ENCODE results near the gene CFD. TPM values are rescaled to one million over a fixed set of nuclear protein-coding genes. Genes with fewer than 3 reads are reported as not detected.

Gene CFD
- total RNA-seq, 3 donors from 2014 or later, result 43.1 to 209 (median 110) TPM

DNA sequence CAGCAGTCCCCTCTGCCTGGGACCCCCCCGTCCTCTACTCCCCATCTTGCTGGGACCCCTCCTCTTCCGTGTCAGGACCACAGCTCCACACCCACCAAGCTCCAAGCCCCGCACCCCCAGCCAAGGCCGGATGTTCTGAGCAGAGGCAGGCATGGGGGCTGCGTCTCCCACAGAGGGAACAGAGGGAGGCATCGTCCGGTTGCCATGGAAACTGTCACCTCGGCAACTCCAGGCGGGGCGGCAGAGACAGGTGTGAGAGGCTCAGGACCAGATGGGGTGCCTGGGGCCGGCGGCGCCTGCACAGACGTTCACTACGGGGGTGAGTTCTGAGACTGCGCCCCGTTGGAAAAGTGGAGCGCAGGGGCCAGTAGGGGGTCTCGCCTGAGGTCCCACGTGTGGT lies 39.2 kb downstream of the CFD start:
- Histone ChIP-seq H3K36me3 (ENCODE audit: low read depth) (no peaks in the 10 kb centered on the region), H3K9me3 (no peaks in the 10 kb centered on the region), H3K4me3 (no peak overlapping the region), H3K4me1 (ENCODE audit: low read depth) (peaks cover 2% of the 10 kb centered on the region)
- intact Hi-C loops (cut with DNase I, micrococcal nuclease), result no loop called here
- peak in 1 of 3 donors; percentile 70 for DNase-seq
- ATAC-seq, result no peak
- TF ChIP-seq, protein P1, sequence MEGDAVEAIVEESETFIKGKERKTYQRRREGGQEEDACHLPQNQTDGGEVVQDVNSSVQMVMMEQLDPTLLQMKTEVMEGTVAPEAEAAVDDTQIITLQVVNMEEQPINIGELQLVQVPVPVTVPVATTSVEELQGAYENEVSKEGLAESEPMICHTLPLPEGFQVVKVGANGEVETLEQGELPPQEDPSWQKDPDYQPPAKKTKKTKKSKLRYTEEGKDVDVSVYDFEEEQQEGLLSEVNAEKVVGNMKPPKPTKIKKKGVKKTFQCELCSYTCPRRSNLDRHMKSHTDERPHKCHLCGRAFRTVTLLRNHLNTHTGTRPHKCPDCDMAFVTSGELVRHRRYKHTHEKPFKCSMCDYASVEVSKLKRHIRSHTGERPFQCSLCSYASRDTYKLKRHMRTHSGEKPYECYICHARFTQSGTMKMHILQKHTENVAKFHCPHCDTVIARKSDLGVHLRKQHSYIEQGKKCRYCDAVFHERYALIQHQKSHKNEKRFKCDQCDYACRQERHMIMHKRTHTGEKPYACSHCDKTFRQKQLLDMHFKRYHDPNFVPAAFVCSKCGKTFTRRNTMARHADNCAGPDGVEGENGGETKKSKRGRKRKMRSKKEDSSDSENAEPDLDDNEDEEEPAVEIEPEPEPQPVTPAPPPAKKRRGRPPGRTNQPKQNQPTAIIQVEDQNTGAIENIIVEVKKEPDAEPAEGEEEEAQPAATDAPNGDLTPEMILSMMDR (IDR thresholded peaks at IDR 0.05), result no peak

DNA sequence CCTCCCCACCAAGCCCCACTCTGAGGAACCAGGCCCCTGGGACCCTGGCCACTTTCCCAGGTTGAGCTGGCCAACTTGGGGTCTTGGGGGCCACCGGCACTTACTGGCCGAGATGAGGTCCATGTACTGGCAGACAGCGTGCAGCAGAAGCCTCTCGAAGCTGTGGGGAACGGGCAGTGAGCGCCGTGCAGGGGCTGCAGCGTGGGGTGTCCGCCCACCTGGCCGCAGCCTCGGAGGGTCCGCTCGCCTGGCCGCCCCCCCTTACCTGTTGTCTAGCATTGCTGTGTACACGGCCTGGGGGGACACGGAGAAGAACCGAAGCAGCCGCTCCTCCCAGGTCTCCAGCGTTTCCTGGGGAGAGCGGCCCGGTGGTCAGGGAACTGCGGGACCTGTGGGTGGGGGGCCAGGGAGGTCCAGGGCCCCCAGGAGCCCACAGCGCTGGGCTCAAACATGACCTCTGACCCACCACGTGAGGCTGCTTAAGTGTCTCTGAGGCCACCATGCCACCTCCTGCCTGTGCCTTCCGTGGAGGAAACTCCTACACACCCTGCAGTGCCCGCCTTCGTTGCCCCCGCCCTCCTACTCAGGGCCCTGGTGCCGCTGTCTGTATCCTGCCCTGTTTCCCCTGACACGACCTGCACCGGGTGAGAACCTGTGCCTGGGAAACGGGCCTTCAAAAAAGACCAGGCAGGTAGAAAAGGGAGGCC lies 40.0 kb downstream of the CFD start:
- Histone ChIP-seq H3K36me3 (ENCODE audit: low read depth) (no peaks in the 10 kb centered on the region), H3K4me1 (ENCODE audit: low read depth) (peaks cover 2% of the 10 kb centered on the region), H3K4me3 (no peak overlapping the region), H3K9me3 (no peaks in the 10 kb centered on the region)
- intact Hi-C loops (cut with DNase I, micrococcal nuclease), result no loop called here
- TF ChIP-seq, protein P1 (IDR thresholded peaks at IDR 0.05), result no peak
- ATAC-seq, result no peak
- no peak for DNase-seq

DNA sequence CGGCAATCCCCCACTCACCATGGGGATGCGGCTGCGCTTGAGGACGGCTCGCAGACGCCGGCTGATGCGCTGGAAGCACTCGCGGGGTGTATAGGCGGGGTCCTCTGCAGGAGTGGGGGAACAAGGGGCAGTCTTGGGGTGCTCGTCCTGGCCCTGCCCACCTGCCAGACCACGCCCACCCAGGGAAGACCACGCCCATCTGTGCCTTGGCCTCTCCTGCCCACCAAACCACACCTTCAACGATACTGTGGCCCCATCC lies 40.5 kb downstream of the CFD start:
- ATAC-seq, result no peak
- DNase-seq, result no peak
- TF ChIP-seq, protein P1 (IDR thresholded peaks at IDR 0.05), result no peak
- no peak overlapping the region for H3K4me3 ChIP-seq
- intact Hi-C loops (cut with DNase I, micrococcal nuclease), result no loop called here
- no peaks in the 10 kb centered on the region for H3K9me3 ChIP-seq
- H3K4me1 ChIP-seq (ENCODE audit: low read depth), result peaks cover 2% of the 10 kb centered on the region
- no peaks in the 10 kb centered on the region for H3K36me3 ChIP-seq (ENCODE audit: low read depth)

DNA sequence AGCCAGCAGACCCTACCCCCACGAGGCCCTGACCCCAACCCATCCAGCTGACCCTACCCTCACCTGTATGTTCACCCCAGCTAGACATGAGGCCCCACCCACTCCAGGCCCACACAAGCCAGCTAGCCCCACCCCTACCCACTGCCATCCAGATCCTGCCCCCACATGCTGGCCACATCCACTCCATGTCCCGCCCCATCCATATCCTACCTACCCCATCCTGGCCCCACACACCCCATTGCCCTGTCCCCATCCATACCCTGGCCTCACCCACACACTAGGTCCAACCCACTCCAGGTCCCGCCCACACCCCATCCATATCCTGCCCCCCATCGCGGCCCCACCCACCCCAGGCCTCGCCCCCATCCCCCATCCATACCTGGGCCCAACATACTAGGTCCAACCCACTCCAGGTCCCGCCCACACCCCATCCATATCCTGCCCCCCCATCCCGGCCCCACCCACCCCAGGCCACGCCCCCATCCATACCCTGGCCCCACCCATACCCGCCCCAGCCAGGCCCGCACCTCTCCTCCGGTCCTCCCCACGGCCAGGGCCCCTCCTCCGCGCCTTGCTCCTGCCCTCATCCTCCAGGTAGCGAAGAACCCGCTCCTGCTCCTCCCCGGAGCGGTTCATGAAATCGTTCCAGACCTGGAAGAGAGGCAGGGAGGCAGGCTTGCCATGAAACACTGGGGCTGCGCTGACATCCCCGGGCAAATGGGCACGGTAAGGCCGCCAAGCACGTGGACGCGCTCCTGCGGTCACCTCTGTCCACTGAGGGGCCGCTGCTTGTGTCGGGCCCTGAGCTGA lies 41.0 kb downstream of the CFD start:
- Histone ChIP-seq H3K9me3 (no peaks in the 10 kb centered on the region), H3K4me1 (ENCODE audit: low read depth) (peaks cover 2% of the 10 kb centered on the region), H3K4me3 (no peak overlapping the region), H3K36me3 (ENCODE audit: low read depth) (no peaks in the 10 kb centered on the region)
- intact Hi-C loops (cut with DNase I, micrococcal nuclease), result no loop called here
- peak; percentile 62 to 78 (median 74) for DNase-seq
- peak; percentile 82 for ATAC-seq
- TF ChIP-seq, protein P1 (IDR thresholded peaks at IDR 0.05), result no peak

DNA sequence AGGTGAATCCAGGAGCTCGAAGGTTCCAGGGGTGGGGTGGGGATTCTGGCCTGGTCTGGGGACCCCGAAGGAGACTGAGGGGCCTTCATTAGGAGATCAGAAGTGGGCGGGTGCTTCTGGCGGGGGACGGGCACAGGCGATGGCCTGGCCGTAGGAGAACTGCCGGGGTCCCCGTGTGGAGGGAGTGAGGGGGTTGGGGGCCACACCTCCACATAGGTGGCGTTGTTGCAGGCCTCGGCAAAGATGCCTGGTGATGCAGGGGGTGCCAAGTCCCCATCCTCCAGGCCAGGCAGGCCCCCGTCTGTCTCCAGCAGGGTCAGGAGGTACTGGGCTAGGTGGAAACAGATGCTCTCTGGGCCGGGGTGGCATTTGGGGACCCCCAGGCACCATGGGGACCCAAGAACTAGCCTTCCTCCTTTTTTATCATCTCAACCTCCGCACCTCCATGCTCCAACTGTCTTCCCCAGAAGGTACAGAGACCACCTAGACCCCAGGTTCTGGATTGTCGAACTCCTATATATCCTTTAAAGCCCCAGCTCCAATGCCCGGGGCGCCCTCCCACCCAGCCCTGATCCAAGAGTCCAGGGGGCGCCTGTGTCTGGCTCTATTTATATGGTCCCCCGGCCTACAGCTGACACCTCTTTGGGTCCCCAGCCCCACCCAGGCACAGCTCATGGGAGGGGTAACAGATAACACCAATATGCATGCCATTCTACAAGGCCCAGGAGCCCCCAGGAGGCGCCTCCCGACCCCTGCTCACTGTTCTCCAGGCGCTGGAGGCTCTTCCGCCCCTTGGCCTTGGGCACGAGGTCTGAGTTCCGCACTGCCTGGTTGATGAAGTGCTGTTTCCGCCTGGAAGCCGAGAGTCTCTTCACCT lies 42.0 kb downstream of the CFD start:
- TF ChIP-seq, protein P1 (IDR thresholded peaks at IDR 0.05), result no peak
- peaks cover 2% of the 10 kb centered on the region for H3K4me1 ChIP-seq (ENCODE audit: low read depth)
- H3K9me3 ChIP-seq, result no peaks in the 10 kb centered on the region
- intact Hi-C loops (cut with DNase I, micrococcal nuclease), result no loop called here
- no peak overlapping the region for H3K4me3 ChIP-seq
- no peaks in the 10 kb centered on the region for H3K36me3 ChIP-seq (ENCODE audit: low read depth)
- ATAC-seq, result no peak
- DNase-seq, result no peak
